Measurements from ENCODE around the gene MT1HL1. TPM values are rescaled to one million over a fixed set of nuclear protein-coding genes. Genes with fewer than 3 reads are reported as not detected.
"Not testable (repeated sequence)": the region's sequence is repeated elsewhere in the genome, so short reads cannot be mapped to it uniquely, and the experiment has no call there.

MT1HL1 gene
- total RNA-seq, 1 experiment from 2014 or later: not detected

DNA sequence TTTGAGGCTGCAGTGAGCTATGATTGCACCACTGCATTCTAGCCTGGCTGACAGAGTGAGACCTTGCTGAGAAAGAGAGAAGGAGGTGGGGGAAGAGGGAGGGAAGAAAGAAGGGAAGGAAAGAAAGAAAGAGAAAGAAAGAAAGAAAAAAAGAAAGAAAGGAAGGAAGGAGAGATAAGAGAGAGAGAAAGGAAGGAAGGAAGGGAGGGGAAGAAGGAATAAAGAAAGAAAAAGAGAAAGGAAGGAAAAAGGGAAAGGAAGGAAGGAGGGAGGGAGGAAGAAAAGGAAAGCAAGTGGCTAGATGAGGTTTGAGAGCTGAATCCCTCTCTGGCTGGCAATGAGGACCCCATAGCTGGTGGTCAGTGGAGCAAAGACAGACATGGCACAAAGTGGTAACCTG is 20.4 kb downstream of the MT1HL1 start:
- ATAC-seq: no peak
- Histone ChIP-seq H3K9me3 (ENCODE audit: low read length) (no peaks in the 10 kb centered on the region), H3K27ac (ENCODE audit: low read length) (no peak overlapping the region), H3K79me2 (ENCODE audit: low read length) (no peaks in the 10 kb centered on the region), H3K9me2 (replicated peaks; ENCODE audit: low read length) (no peaks in the 10 kb centered on the region), H2AFZ (ENCODE audit: low read length) (no peak overlapping the region), H3K27me3 (ENCODE audit: low read length) (0 out of 2 replicates have a peak, but pooled peaks cover 7% of the 10 kb centered on the region), H3K4me2 (ENCODE audit: low read length) (no peak overlapping the region), H3K4me3 (ENCODE audit: low read length) (no peak overlapping the region), H3F3A (ENCODE audit: low read length, unreplicated experiment) (no peaks in the 10 kb centered on the region), H3K36me3 (ENCODE audit: low read depth, low read length) (no peaks in the 10 kb centered on the region), H3K4me1 (ENCODE audit: insufficient read depth, low read length) (no peaks in the 10 kb centered on the region), H4K20me1 (ENCODE audit: low read length) (no peaks in the 10 kb centered on the region), H3K9ac (ENCODE audit: low read length) (no peak overlapping the region)
- CTCF ChIA-PET: no interaction called here
- DNase-seq: no peak
- POLR2A ChIA-PET (ENCODE audit: unreplicated experiment): no interaction called here
- intact Hi-C loops (cut with micrococcal nuclease): no loop called here
- TF ChIP-seq, protein P1, sequence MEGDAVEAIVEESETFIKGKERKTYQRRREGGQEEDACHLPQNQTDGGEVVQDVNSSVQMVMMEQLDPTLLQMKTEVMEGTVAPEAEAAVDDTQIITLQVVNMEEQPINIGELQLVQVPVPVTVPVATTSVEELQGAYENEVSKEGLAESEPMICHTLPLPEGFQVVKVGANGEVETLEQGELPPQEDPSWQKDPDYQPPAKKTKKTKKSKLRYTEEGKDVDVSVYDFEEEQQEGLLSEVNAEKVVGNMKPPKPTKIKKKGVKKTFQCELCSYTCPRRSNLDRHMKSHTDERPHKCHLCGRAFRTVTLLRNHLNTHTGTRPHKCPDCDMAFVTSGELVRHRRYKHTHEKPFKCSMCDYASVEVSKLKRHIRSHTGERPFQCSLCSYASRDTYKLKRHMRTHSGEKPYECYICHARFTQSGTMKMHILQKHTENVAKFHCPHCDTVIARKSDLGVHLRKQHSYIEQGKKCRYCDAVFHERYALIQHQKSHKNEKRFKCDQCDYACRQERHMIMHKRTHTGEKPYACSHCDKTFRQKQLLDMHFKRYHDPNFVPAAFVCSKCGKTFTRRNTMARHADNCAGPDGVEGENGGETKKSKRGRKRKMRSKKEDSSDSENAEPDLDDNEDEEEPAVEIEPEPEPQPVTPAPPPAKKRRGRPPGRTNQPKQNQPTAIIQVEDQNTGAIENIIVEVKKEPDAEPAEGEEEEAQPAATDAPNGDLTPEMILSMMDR (conservative IDR thresholded peaks at IDR 0.05; ENCODE audit: low read depth, low read length): no peak
- TF ChIP-seq EZH2 (IDR thresholded peaks at IDR 0.05; ENCODE audit: low read length, unreplicated experiment): no peak
- TF ChIP-seq EZH2phosphoT487 (IDR thresholded peaks at IDR 0.05; ENCODE audit: borderline replicate concordance, low read length): no peak
- BruUV-seq (replicated peaks): no TSS peak

DNA sequence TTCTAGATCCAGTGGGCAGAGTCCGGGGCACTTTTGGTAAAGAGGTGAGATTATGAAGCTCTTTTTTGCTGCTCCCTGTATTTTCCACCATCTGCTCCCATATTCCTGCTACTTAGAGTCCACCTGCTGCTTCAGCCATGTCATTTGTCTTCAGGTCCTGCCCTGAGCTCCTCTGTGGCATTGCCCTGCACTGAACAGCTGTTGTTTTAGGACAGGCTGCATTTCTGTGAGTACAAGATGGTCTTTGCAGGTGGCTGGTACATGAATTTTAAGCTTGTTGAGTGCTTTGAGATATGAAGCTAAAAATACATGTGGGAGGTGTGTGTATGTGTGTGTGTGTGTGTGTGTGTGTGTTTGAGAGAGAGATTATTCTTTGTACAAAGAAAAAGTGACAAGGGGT is 21.9 kb downstream of the MT1HL1 start:
- no peak for ATAC-seq
- Histone ChIP-seq H3K4me1 (ENCODE audit: insufficient read depth, low read length) (no peaks in the 10 kb centered on the region), H2AFZ (ENCODE audit: low read length) (no peak overlapping the region), H3K36me3 (ENCODE audit: low read depth, low read length) (no peaks in the 10 kb centered on the region), H3K9me3 (ENCODE audit: low read length) (no peaks in the 10 kb centered on the region), H3K9ac (ENCODE audit: low read length) (no peak overlapping the region), H3K79me2 (ENCODE audit: low read length) (no peaks in the 10 kb centered on the region), H3K27ac (ENCODE audit: low read length) (no peak overlapping the region), H3K4me3 (ENCODE audit: low read length) (no peak overlapping the region), H3K4me2 (ENCODE audit: low read length) (no peak overlapping the region), H3K9me2 (replicated peaks; ENCODE audit: low read length) (no peaks in the 10 kb centered on the region), H3F3A (ENCODE audit: low read length, unreplicated experiment) (no peaks in the 10 kb centered on the region), H4K20me1 (ENCODE audit: low read length) (no peaks in the 10 kb centered on the region), H3K27me3 (ENCODE audit: low read length) (0 out of 2 replicates have a peak, but pooled peaks cover 7% of the 10 kb centered on the region)
- TF ChIP-seq EZH2 (IDR thresholded peaks at IDR 0.05; ENCODE audit: low read length, unreplicated experiment) (no peak), EZH2phosphoT487 (IDR thresholded peaks at IDR 0.05; ENCODE audit: borderline replicate concordance, low read length) (no peak)
- TF ChIP-seq, protein P1 (conservative IDR thresholded peaks at IDR 0.05; ENCODE audit: low read depth, low read length): no peak
- ChIA-PET POLR2A (ENCODE audit: unreplicated experiment) (no interaction called here), CTCF (no interaction called here)
- no peak for DNase-seq
- BruUV-seq (replicated peaks): no TSS peak
- intact Hi-C loops (cut with micrococcal nuclease): no loop called here

DNA sequence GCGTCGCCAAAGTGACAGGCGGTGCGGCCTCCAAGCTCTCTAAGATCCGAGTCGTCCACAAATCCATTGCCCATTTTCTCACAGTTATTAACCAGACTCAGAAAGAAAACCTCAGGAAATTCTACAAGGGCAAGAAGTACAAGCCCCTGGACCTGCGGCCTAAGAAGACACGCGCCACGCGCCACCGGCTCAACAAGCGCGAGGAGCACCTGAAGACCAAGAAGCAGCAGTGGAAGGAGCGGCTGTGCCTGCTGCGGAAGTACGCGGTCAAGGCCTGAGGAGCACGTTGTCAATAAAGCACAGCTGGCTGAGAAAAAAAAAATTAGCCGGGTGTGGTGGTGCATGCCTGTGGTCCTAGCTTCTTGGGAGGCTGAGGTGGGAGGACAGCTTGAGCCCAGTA is 22.8 kb downstream of the MT1HL1 start:
- H3K9me2 ChIP-seq (replicated peaks; ENCODE audit: low read length); H3K4me1 ChIP-seq (ENCODE audit: insufficient read depth, low read length); H3K4me3 ChIP-seq (ENCODE audit: low read length); H2AFZ ChIP-seq (ENCODE audit: low read length); H4K20me1 ChIP-seq (ENCODE audit: low read length); H3F3A ChIP-seq (ENCODE audit: low read length, unreplicated experiment); CTCF ChIA-PET; H3K36me3 ChIP-seq (ENCODE audit: low read depth, low read length); H3K79me2 ChIP-seq (ENCODE audit: low read length); ATAC-seq; BruUV-seq (replicated peaks); intact Hi-C loops (cut with micrococcal nuclease); H3K9me3 ChIP-seq (ENCODE audit: low read length); H3K27ac ChIP-seq (ENCODE audit: low read length); H3K9ac ChIP-seq (ENCODE audit: low read length); H3K27me3 ChIP-seq (ENCODE audit: low read length); DNase-seq; H3K4me2 ChIP-seq (ENCODE audit: low read length); POLR2A ChIA-PET (ENCODE audit: unreplicated experiment): not testable (repeated sequence)

Data from PC-3 (cell line).